Measurements from ENCODE around the gene HS3ST3A1.
A peak's percentile ranks its signal among the peaks of the same experiment; 100 is the strongest.

HS3ST3A1 gene

DNA sequence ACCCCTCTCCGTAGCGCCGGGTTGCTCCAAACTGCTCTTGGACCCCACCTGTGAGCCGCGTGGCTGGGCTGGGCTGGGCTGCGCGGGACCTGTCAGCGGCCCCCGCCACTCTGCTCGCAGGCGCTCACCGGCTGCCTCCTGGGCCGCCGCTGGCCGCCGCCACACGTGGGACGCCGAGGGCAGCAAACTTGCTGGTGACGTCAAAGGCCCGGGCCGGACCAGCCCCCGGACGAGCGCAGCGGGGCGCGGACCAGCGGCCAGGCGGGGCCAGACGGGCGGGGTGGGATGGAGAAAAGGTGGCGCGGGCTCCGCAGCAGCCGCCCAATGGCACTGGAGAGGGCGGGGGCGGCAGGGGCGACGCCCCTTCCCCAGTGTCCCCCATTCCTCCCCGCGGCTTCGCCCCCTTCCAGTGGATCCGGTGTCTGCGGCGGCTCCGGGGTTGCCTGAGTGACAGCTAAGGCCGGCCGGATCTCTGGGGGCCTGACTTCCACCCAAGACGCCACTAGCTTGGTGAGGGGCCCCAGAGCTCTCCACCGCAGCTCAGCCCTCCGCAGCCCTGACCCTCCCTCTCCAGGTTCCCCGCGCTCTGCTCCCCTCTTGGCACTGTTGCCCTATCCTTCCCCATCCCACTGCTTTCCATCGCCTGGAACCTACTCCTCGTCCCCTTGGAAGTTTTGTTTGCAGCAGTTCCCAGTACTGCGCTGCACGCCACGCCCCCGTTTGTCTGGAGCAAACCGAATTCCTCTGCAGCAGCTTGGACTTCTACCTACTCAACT lies at the start of gene HS3ST3A1:
HS3ST3A1 (minus strand) TSS at position 154 of the 776 bp plus-strand sequence. CDS start 800 bp downstream, outside the sequence.
- Histone ChIP-seq H3K9ac (peak within 1 kb of the TSS; percentile 49), H3K9me3 (no peaks in the 10 kb centered on the region), H3K27ac (no peak within 1 kb of the TSS), H3K27me3 (peaks cover 27% of the 10 kb centered on the region), H3K4me1 (peaks cover 26% of the 10 kb centered on the region), H3K36me3 (no peaks in the 10 kb centered on the region), H3K4me3 (peak within 1 kb of the TSS; percentile 71), H4K20me1 (peaks cover 11% of the 10 kb centered on the region), H3K4me2 (peak within 1 kb of the TSS; percentile 93)
- TF ChIP-seq Cebpa-rat (IDR thresholded peaks at IDR 0.05), result no peak

DNA sequence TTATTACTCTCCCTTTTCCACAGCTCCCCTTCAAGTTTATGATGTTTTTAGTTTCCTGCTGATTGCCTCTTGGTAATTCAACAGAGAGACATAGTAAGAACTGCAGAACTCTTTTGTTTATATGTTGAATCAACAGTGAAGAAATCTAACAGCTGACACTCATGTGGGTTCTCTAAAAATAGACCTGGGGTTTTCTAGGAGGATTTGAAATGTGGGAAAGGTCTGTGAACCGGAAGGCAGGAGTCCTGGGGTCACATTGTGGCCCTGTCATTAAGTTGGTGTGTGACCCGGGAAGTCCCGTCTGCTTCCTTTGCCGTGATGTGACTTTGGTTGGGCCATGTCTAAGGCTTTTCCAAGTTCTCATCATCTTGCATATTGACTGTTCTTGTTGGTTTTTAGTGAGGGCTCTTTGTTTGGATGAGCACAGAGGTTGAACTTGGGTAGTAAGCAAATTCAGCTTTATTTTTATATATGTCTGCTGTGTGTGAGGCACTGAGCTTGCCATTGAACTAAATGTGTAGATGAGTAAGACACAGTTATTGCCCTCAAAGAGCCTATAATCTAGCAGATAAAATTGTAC lies 48.5 kb upstream of the HS3ST3A1 start:
- no peak overlapping the region for H3K9ac ChIP-seq
- no peak overlapping the region for H3K27ac ChIP-seq
- TF ChIP-seq Cebpa-rat (IDR thresholded peaks at IDR 0.05), result no peak
- H3K9me3 ChIP-seq, result no peaks in the 10 kb centered on the region
- H3K4me3 ChIP-seq, result no peak overlapping the region
- H3K27me3 ChIP-seq, result no peaks in the 10 kb centered on the region
- no peaks in the 10 kb centered on the region for H3K36me3 ChIP-seq
- H3K4me2 ChIP-seq, result no peak overlapping the region
- H3K4me1 ChIP-seq, result 0 out of 2 replicates have a peak, but pooled peaks cover 9% of the 10 kb centered on the region
- no peaks in the 10 kb centered on the region for H4K20me1 ChIP-seq

DNA sequence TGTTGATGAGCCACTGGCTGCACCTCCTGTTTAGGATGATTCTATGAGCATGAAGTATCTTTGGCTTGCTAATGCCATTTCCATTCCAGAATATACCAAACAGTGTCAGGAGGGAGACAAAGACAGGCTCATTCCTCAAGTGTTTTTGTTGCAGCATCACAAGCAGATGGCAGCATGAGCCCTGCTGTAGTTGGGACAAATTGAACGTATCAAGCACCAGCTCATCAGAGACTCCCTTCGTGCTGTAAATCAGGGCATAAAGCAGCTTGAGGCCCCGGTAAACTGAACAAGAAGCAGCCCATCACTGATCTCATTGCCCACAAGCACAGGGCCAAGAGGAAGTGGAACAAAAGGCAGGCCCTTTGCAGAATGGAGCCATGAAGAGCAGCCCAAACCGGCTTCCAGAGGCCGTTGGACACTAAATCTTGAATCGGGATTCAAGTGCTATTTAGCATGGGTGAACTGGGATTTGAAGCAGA lies 45.9 kb upstream of the HS3ST3A1 start:
- H3K9me3 ChIP-seq, result no peaks in the 10 kb centered on the region
- H3K4me2 ChIP-seq, result no peak overlapping the region
- no peak overlapping the region for H3K9ac ChIP-seq
- H3K27ac ChIP-seq, result no peak overlapping the region
- TF ChIP-seq Cebpa-rat (IDR thresholded peaks at IDR 0.05), result no peak
- H3K27me3 ChIP-seq, result no peaks in the 10 kb centered on the region
- 0 out of 2 replicates have a peak, but pooled peaks cover 9% of the 10 kb centered on the region for H3K4me1 ChIP-seq
- no peaks in the 10 kb centered on the region for H3K36me3 ChIP-seq
- H3K4me3 ChIP-seq, result no peak overlapping the region
- no peaks in the 10 kb centered on the region for H4K20me1 ChIP-seq

DNA sequence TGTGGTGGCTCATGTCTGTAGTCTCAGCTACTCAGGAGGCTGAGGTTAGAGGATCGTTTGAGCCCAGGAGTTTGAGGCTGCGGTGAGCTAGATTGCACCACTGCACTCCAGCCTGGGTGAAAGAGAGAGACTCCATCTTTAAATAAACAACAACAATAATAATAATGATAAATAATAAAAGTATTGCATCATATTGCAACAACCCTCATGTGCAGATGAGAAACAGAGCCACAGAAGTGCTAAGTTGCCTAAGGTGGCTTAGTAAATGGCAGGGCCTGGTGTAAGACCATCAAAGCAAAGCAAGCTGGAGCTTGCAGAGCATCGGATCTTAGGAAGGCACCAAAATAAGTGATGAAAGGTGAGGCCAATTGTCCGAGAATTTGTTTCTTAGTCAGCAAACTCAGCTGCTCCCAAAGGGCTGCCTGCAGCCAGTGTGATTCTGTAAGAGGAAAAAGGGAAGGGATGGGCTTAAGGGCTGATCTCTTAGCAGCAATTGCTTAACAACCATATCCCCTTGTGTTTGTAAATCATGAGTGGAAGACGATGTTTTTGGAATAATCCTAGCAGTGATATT lies 45.3 kb upstream of the HS3ST3A1 start:
- H3K9ac ChIP-seq, result no peak overlapping the region
- no peak overlapping the region for H3K4me2 ChIP-seq
- TF ChIP-seq Cebpa-rat (IDR thresholded peaks at IDR 0.05), result peak; percentile 54; the same call in 1 of the 2 replicates
- no peak overlapping the region for H3K27ac ChIP-seq
- no peaks in the 10 kb centered on the region for H4K20me1 ChIP-seq
- no peaks in the 10 kb centered on the region for H3K27me3 ChIP-seq
- 0 out of 2 replicates have a peak, but pooled peaks cover 9% of the 10 kb centered on the region for H3K4me1 ChIP-seq
- no peaks in the 10 kb centered on the region for H3K36me3 ChIP-seq
- H3K9me3 ChIP-seq, result no peaks in the 10 kb centered on the region
- H3K4me3 ChIP-seq, result no peak overlapping the region

DNA sequence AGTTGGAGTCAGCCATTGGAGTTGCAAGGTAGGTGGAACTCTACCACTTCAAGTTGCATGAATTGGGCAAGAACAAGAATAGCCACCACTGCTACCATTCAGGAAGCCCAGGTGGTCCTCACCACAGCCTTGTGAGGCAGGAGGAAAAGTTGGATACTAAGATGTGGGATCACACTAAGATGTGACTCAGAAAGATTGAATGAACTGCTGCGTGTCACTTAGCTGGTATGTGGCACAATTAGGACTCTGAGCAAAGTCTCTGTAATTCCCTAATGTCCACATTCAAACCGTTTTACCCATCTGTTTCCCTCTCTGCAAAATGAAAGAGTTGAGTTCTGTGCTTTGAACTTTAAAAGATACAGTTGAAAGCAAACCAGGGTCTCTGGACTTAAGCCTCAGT lies 44.7 kb upstream of the HS3ST3A1 start:
- Histone ChIP-seq H3K27me3 (no peaks in the 10 kb centered on the region), H3K4me2 (no peak overlapping the region)

DNA sequence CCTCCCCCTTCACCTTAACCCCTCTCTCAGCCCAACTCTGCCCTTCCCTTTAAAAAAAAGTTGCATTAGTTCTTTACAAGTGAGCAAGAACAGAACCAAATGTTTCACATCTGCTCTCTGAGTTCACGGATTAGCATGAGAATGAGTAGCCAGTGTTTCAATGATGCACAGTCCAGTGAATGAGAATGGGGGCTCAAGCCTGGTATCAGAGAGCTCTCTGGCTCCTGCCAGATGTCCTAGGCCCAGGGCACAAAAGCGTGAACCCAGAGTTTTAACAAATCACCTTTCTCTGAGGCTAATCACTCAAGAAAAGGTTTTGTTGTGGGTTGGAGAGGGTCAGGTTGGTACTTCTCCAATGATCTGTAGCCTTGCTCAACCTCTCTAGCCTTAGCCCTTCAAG lies 41.5 kb upstream of the HS3ST3A1 start:
- TF ChIP-seq Cebpa-rat (IDR thresholded peaks at IDR 0.05), result no peak
- Histone ChIP-seq H3K27me3 (no peaks in the 10 kb centered on the region), H3K27ac (no peak overlapping the region), H3K4me1 (0 out of 2 replicates have a peak, but pooled peaks cover 9% of the 10 kb centered on the region), H3K9me3 (no peaks in the 10 kb centered on the region), H3K36me3 (no peaks in the 10 kb centered on the region), H3K9ac (no peak overlapping the region), H3K4me2 (no peak overlapping the region), H3K4me3 (no peak overlapping the region), H4K20me1 (no peaks in the 10 kb centered on the region)

More for the DNA sequence above, 44.7 kb upstream of the HS3ST3A1 start:
- TF ChIP-seq Cebpa-rat (IDR thresholded peaks at IDR 0.05), result no peak
- H3K36me3 ChIP-seq, result no peaks in the 10 kb centered on the region
- no peak overlapping the region for H3K9ac ChIP-seq
- H3K4me3 ChIP-seq, result no peak overlapping the region
- no peaks in the 10 kb centered on the region for H4K20me1 ChIP-seq
- 0 out of 2 replicates have a peak, but pooled peaks cover 9% of the 10 kb centered on the region for H3K4me1 ChIP-seq
- no peaks in the 10 kb centered on the region for H3K9me3 ChIP-seq
- H3K27ac ChIP-seq, result no peak overlapping the region

DNA sequence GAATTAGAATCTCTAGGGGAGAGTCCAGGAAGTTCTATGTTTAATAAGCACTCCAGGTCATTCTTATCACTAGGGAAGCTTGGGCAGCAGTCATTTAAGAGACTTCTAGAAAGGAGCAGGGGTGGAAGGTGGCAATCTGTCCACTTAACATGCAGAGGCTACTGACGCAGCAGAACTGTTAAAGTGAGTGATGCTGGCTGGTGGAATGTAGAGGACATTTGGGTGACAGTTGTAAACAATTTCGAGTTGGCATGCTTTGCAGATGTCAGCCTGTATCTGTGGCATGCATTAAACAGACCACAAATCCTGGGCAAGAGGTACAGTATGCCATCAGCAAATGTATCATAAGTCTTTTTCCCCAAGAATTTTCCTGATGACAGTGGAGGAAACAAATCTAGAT lies 40.5 kb upstream of the HS3ST3A1 start:
- TF ChIP-seq Cebpa-rat (IDR thresholded peaks at IDR 0.05), result no peak
- H3K4me2 ChIP-seq, result no peak overlapping the region

DNA sequence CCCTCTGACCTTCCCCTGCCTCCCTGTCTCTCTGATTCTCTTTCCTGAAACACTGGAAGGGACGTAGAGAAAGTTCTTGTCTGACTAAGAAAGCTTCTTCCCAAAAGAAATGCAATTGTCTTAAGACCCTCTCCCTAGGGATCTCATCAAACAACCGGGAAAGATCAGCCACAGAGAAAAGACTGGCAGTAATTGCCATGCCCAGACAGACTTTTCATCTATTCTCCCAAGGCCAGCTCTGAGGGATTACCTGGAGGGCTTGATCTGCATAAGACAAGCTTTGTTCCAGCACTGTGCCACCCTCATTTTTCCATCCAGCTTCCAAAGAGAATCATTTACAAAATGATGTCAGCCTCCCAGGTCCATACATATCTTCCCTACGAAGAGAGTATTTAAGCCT lies 38.8 kb upstream of the HS3ST3A1 start:
- Histone ChIP-seq H4K20me1 (no peaks in the 10 kb centered on the region), H3K9ac (no peak overlapping the region), H3K4me1 (0 out of 2 replicates have a peak, but pooled peaks cover 2% of the 10 kb centered on the region), H3K36me3 (no peaks in the 10 kb centered on the region), H3K4me2 (no peak overlapping the region), H3K4me3 (no peak overlapping the region), H3K27me3 (no peaks in the 10 kb centered on the region), H3K9me3 (no peaks in the 10 kb centered on the region), H3K27ac (no peak overlapping the region)
- TF ChIP-seq Cebpa-rat (IDR thresholded peaks at IDR 0.05), result no peak

More for the DNA sequence above, 40.5 kb upstream of the HS3ST3A1 start:
- Histone ChIP-seq H3K4me1 (0 out of 2 replicates have a peak, but pooled peaks cover 9% of the 10 kb centered on the region), H3K9ac (no peak overlapping the region), H3K9me3 (no peaks in the 10 kb centered on the region), H3K27me3 (no peaks in the 10 kb centered on the region), H3K27ac (no peak overlapping the region), H4K20me1 (no peaks in the 10 kb centered on the region), H3K4me3 (no peak overlapping the region), H3K36me3 (no peaks in the 10 kb centered on the region)

DNA sequence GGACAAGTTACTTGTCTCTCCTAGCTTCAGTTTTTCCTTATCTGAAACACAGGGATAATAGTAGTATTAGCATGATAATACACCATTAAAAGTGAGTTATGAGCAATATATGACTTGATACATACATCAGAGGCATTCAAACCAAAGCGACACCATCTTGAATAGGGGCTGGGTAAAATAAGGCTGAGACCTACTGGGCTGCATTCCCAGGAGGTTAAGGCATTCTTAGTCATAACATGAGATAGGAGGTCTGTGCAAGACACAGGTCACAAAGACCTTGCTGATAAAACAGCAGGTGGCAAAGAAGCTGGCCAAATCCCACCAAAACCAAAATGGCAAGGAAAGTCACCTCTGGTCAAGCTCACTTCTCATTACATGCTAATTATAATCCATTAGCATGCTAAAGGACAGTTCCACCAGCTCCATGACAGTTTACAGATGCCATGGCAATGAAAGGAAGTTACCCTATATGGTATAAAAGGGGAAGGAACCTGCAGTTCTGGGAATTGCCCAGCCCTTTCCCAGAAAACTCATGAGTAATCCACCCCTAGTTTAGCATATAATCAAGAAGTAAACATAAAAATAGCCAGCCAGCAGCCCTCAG lies 37.2 kb upstream of the HS3ST3A1 start:
- no peaks in the 10 kb centered on the region for H3K36me3 ChIP-seq
- H3K9ac ChIP-seq, result no peak overlapping the region
- H3K9me3 ChIP-seq, result no peaks in the 10 kb centered on the region
- no peaks in the 10 kb centered on the region for H3K27me3 ChIP-seq
- H3K27ac ChIP-seq, result no peak overlapping the region
- H3K4me1 ChIP-seq, result no peaks in the 10 kb centered on the region
- H4K20me1 ChIP-seq, result no peaks in the 10 kb centered on the region
- no peak for TF ChIP-seq Cebpa-rat (IDR thresholded peaks at IDR 0.05)
- no peak overlapping the region for H3K4me2 ChIP-seq
- no peak overlapping the region for H3K4me3 ChIP-seq

Data from BLaER1 (cell line).